ENCODE measurements around the gene CACNB1. TPM values are rescaled to one million over a fixed set of nuclear protein-coding genes. Genes with fewer than 3 reads are reported as not detected.

The CACNB1 gene
- total and polyA plus RNA-seq, 2 donors (not counting 1 experiment from before 2014, with no cell fraction given): 3.8 to 12.4 TPM

- H3K27ac Mint-ChIP-seq: no peak overlapping the region
- CTCF ChIA-PET: no interaction called here
Measured at GRCh38 chr17:39192901-39193300, 4.6 kb downstream of the CACNB1 start.

DNA sequence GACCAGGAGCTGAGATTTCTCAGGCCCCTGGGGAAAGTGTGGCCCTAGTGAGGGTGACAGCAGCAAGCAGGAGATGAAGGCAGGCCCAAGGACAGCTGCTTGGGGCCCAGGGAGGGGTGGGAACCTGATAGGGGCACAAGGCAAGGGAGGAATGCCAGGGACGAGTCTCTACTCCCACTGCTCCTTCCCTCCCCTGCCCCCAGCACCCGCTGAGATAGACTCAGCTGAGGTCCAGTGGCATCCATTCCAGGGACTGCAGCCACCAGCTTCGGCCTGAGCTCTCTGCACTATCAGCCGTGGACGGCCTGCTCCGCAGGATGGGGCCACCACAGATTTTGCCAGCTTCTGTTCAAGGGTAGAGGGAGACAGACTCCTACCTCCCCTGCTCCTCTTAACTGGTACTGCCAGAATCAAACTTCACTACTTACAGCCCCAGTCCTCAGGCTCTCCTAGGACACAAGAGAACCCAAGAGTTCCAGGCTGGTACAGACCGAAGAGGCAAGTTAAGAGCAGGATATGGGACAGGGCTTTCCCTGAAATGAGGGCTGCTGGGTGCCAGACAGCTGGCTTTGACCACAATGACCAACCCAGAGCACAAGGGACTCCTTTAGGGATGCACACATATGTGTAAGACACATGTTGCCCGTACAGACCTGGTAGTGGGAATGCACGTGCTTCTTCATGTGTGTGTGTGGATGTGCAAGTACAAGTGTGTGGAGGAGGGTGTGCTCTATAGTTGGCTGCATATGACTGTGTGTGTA is 5.5 kb downstream of the CACNB1 start:
- no peak overlapping the region for H3K9ac ChIP-seq (ENCODE audit: low read length)
- WGBS (ENCODE audit: insufficient coverage): 94% methylated on average over 9 of the region's 9 CpGs
- peaks cover 11% of the 10 kb centered on the region for H3K4me1 Mint-ChIP-seq
- H3K27ac ChIP-seq (ENCODE audit: low read length in 2 of 2): no peak overlapping the region
- peaks cover 7% of the 10 kb centered on the region for H4K20me1 ChIP-seq (ENCODE audit: control insufficient read depth, insufficient read depth, low read length, poor library complexity, severe bottlenecking)
- peaks cover 12 to 17% of the 10 kb centered on the region in 2 donors for H3K4me1 ChIP-seq (ENCODE audit: control insufficient read depth in 2 of 2, insufficient read depth in 2 of 2, low read length in 2 of 2)
- intact Hi-C loops (cut with micrococcal nuclease): no loop called here
- no peak overlapping the region for H3K4me3 Mint-ChIP-seq
- no peak for TF ChIP-seq EZH2 (IDR thresholded peaks at IDR 0.05; ENCODE audit: borderline replicate concordance, insufficient read depth, low read depth, low read length, poor library complexity, severe bottlenecking)
- TF ChIP-seq, protein P1, sequence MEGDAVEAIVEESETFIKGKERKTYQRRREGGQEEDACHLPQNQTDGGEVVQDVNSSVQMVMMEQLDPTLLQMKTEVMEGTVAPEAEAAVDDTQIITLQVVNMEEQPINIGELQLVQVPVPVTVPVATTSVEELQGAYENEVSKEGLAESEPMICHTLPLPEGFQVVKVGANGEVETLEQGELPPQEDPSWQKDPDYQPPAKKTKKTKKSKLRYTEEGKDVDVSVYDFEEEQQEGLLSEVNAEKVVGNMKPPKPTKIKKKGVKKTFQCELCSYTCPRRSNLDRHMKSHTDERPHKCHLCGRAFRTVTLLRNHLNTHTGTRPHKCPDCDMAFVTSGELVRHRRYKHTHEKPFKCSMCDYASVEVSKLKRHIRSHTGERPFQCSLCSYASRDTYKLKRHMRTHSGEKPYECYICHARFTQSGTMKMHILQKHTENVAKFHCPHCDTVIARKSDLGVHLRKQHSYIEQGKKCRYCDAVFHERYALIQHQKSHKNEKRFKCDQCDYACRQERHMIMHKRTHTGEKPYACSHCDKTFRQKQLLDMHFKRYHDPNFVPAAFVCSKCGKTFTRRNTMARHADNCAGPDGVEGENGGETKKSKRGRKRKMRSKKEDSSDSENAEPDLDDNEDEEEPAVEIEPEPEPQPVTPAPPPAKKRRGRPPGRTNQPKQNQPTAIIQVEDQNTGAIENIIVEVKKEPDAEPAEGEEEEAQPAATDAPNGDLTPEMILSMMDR (IDR thresholded peaks at IDR 0.05): no peak
- no peak overlapping the region for H3K4me2 ChIP-seq (replicated peaks; ENCODE audit: low read depth, low read length, poor library complexity, severe bottlenecking)
- ChIA-PET CTCF (no interaction called here), POLR2A (no interaction called here)
- H3K79me2 ChIP-seq (ENCODE audit: control insufficient read depth, insufficient read depth, low read length): no peaks in the 10 kb centered on the region
- no peaks in the 10 kb centered on the region for H3K36me3 ChIP-seq (replicated peaks in 1 of 2; ENCODE audit: control extremely low read depth in 1 of 2, control insufficient read depth in 1 of 2, extremely low read depth in 1 of 2, insufficient read depth in 2 of 2, low read length in 1 of 2)
- no peaks in the 10 kb centered on the region for H3K9me3 Mint-ChIP-seq (ENCODE audit: insufficient read depth)
- no peaks in the 10 kb centered on the region for H3K9me3 ChIP-seq (ENCODE audit: control extremely low read depth in 1 of 3, control insufficient read depth in 2 of 3, insufficient read depth in 1 of 3, low read length in 2 of 3)
- ATAC-seq (ENCODE audit: low read depth): no peak
- no peaks in the 10 kb centered on the region for H3K27me3 ChIP-seq (replicated peaks in 1 of 4; ENCODE audit: control extremely low read depth in 1 of 4, control insufficient read depth in 3 of 4, insufficient read depth in 4 of 4, low read length in 3 of 4)
- no peak overlapping the region for H2AFZ ChIP-seq (ENCODE audit: insufficient read depth, low read depth, low read length, poor library complexity, severe bottlenecking)
- DNase-seq: no peak
- H3K27me3 Mint-ChIP-seq: no peaks in the 10 kb centered on the region
- no peak overlapping the region for H3K27ac Mint-ChIP-seq
- no peak overlapping the region for H3K4me3 ChIP-seq (ENCODE audit: control extremely low read depth in 1 of 5, extremely low read depth in 1 of 5, insufficient read depth in 1 of 5, low read depth in 2 of 5, low read length in 4 of 5)

More at GRCh38 chr17:39192901-39193300, 4.6 kb downstream of the CACNB1 start:
- DNase-seq (no peak), ATAC-seq (ENCODE audit: low read depth) (no peak)
- H3K27me3 ChIP-seq (replicated peaks in 1 of 4; ENCODE audit: control extremely low read depth in 1 of 4, control insufficient read depth in 3 of 4, insufficient read depth in 4 of 4, low read length in 3 of 4): no peaks in the 10 kb centered on the region
- Mint-ChIP-seq H3K9me3 (ENCODE audit: insufficient read depth) (no peaks in the 10 kb centered on the region), H3K4me3 (no peak overlapping the region), H3K4me1 (peaks cover 13% of the 10 kb centered on the region), H3K27me3 (no peaks in the 10 kb centered on the region)
- H3K27ac ChIP-seq (ENCODE audit: low read length in 2 of 2): no peak overlapping the region
- H3K36me3 ChIP-seq (replicated peaks in 1 of 2; ENCODE audit: control extremely low read depth in 1 of 2, control insufficient read depth in 1 of 2, extremely low read depth in 1 of 2, insufficient read depth in 2 of 2, low read length in 1 of 2): no peaks in the 10 kb centered on the region
- H3K4me3 ChIP-seq (ENCODE audit: control extremely low read depth in 1 of 5, extremely low read depth in 1 of 5, insufficient read depth in 1 of 5, low read depth in 2 of 5, low read length in 4 of 5): no peak overlapping the region
- WGBS (ENCODE audit: insufficient coverage): 97% methylated on average over 15 of the region's 16 CpGs
- H4K20me1 ChIP-seq (ENCODE audit: control insufficient read depth, insufficient read depth, low read length, poor library complexity, severe bottlenecking): peaks cover 7% of the 10 kb centered on the region
- H3K9me3 ChIP-seq (ENCODE audit: control extremely low read depth in 1 of 3, control insufficient read depth in 2 of 3, insufficient read depth in 1 of 3, low read length in 2 of 3): no peaks in the 10 kb centered on the region
- H3K9ac ChIP-seq (ENCODE audit: low read length): no peak overlapping the region
- POLR2A ChIA-PET: no interaction called here
- no peak overlapping the region for H2AFZ ChIP-seq (ENCODE audit: insufficient read depth, low read depth, low read length, poor library complexity, severe bottlenecking)
- intact Hi-C loops (cut with micrococcal nuclease): no loop called here
- no peaks in the 10 kb centered on the region for H3K79me2 ChIP-seq (ENCODE audit: control insufficient read depth, insufficient read depth, low read length)
- H3K4me1 ChIP-seq (ENCODE audit: control insufficient read depth in 2 of 2, insufficient read depth in 2 of 2, low read length in 2 of 2): peaks cover 14 to 23% of the 10 kb centered on the region in 2 donors
- TF ChIP-seq, protein P1 (IDR thresholded peaks at IDR 0.05): no peak
- TF ChIP-seq EZH2 (IDR thresholded peaks at IDR 0.05; ENCODE audit: borderline replicate concordance, insufficient read depth, low read depth, low read length, poor library complexity, severe bottlenecking): no peak
- H3K4me2 ChIP-seq (replicated peaks; ENCODE audit: low read depth, low read length, poor library complexity, severe bottlenecking): no peak overlapping the region

All from B cell (primary cell).